GM23338 (cell line): ENCODE results near the gene ALDH1A2. TPM values are rescaled to one million over a fixed set of nuclear protein-coding genes. Genes with fewer than 3 reads are reported as not detected.

ENCODE experiments used
- ATAC-seq: fragments of 200-7000 bp; cut with Tn5 transposase; 3 replicates; pipeline ENCODE4 v1.9.1; 2020
- DNase-seq: peaks from one replicate; pipeline ENCODE4 v3.0.0-alpha.2; 2015; ENCODE audit warnings: low spot score
- H2AFZ ChIP-seq: fragments of 200-600 bp; sonication (generic); 2 replicates; pipeline ENCODE4 v1.8.0; 2016; ENCODE audit warnings: antibody characterized with exemption, mild to moderate bottlenecking, moderate library complexity
- H3F3A ChIP-seq: fragments of 200-600 bp; sonication (generic); replicated peaks from 2 replicates; pipeline ENCODE4 v1.8.0; 2017; ENCODE audit warnings: antibody characterized with exemption, mixed run types, low read depth
- H3K27ac ChIP-seq: fragments of 200-600 bp; sonication (generic); 2 replicates; pipeline ENCODE4 v1.6.1; 2016; ENCODE audit warnings: low read depth
- H3K27me3 ChIP-seq: fragments of 200-600 bp; sonication (generic); 2 replicates; pipeline ENCODE4 v1.8.0; 2016; ENCODE audit warnings: mild to moderate bottlenecking, mixed run types, moderate library complexity; ENCODE audit not compliant: insufficient read depth
- H3K36me3 ChIP-seq: fragments of 200-600 bp; sonication (generic); 2 replicates; pipeline ENCODE4 v1.8.0; 2016; ENCODE audit warnings: mild to moderate bottlenecking; ENCODE audit not compliant: insufficient read depth
- H3K4me1 ChIP-seq: fragments of 200-600 bp; sonication (generic); 2 replicates; pipeline ENCODE4 v1.8.0; 2016; ENCODE audit warnings: mild to moderate bottlenecking, moderate library complexity; ENCODE audit not compliant: insufficient read depth
- H3K4me2 ChIP-seq: fragments of 200-600 bp; sonication (generic); 2 replicates; pipeline ENCODE4 v1.7.1; 2017; ENCODE audit warnings: mixed run types
- H3K4me3 ChIP-seq: fragments of 200-600 bp; sonication (generic); 2 replicates; pipeline ENCODE4 v1.6.1; 2016; ENCODE audit warnings: mixed run types
- H3K79me2 ChIP-seq: fragments of 200-600 bp; sonication (generic); replicated peaks from 2 replicates; pipeline ENCODE4 v1.8.0; 2017; ENCODE audit warnings: mild to moderate bottlenecking; ENCODE audit not compliant: insufficient read depth
- H3K9me2 ChIP-seq: fragments of 200-600 bp; sonication (generic); 2 replicates; pipeline ENCODE4 v1.8.0; 2017; ENCODE audit not compliant: insufficient read depth
- H4K20me1 ChIP-seq: fragments of 200-600 bp; sonication (generic); replicated peaks from 2 replicates; pipeline ENCODE4 v1.8.0; 2017; ENCODE audit warnings: mild to moderate bottlenecking; ENCODE audit not compliant: insufficient read depth
- H3K27ac Mint-ChIP-seq: 2 replicates; pipeline ENCODE4 v1.8.0; 2020; ENCODE audit warnings: inconsistent platforms, mild to moderate bottlenecking, moderate library complexity, mixed read lengths
- H3K27me3 Mint-ChIP-seq: 3 replicates; pipeline ENCODE4 v1.8.0; 2022; ENCODE audit warnings: low read depth, mild to moderate bottlenecking, moderate library complexity, mixed read lengths, inconsistent platforms; ENCODE audit not compliant: insufficient read depth, poor library complexity
- H3K36me3 Mint-ChIP-seq: 3 replicates; pipeline ENCODE4 v1.8.0; 2021; ENCODE audit warnings: low read depth, mild to moderate bottlenecking, inconsistent platforms, moderate library complexity, mixed read lengths
- H3K4me1 Mint-ChIP-seq: 3 replicates; pipeline ENCODE4 v1.8.0; 2020; ENCODE audit warnings: mild to moderate bottlenecking, inconsistent platforms, mixed read lengths
- H3K4me3 Mint-ChIP-seq: 3 replicates; pipeline ENCODE4 v1.8.0; 2021; ENCODE audit warnings: moderate library complexity, mild to moderate bottlenecking, inconsistent platforms, mixed read lengths
- H3K9me3 Mint-ChIP-seq: 3 replicates; pipeline ENCODE4 v1.8.0; 2020; ENCODE audit warnings: moderate library complexity, mild to moderate bottlenecking, inconsistent platforms, mixed read lengths
- EZH2 ChIP-seq: fragments of 200-600 bp; sonication (generic); IDR thresholded peaks from one replicate; pipeline ENCODE4 v1.8.0; 2017; ENCODE audit warnings: antibody characterized with exemption, mild to moderate bottlenecking, low read depth; ENCODE audit not compliant: unreplicated experiment
- EZH2phosphoT487 ChIP-seq: fragments of 200-600 bp; sonication (generic); IDR thresholded peaks from one replicate; pipeline ENCODE4 v1.8.1; 2018; ENCODE audit warnings: antibody characterized with exemption; ENCODE audit not compliant: unreplicated experiment
- STAT1 ChIP-seq: IDR thresholded peaks from one replicate; pipeline ENCODE4 v1.6.1; 2016; ENCODE audit warnings: antibody characterized with exemption; ENCODE audit not compliant: unreplicated experiment
- ZNF114 ChIP-seq: fragments of 250-450 bp; sonication (Bioruptor Pico); IDR thresholded peaks from 2 replicates; pipeline ENCODE4 v1.5.0; 2020; ENCODE audit warnings: mild to moderate bottlenecking, moderate library complexity
- ZNF331 ChIP-seq: fragments of 250-450 bp; sonication (Bioruptor Pico); IDR thresholded peaks from 2 replicates; pipeline ENCODE4 v1.5.0; 2020; ENCODE audit warnings: low read depth, mild to moderate bottlenecking, moderate library complexity
- polyA plus RNA-seq: library from polyadenylated mRNA; unstranded; fragments of >200 nt; fragmentation: Nextera tagmentation; extraction: Ambion mirVana; gene quantifications from 2 replicates; pipeline ENCODE4 v1.2.1, GENCODE V29; 2016
- total RNA-seq: library from RNA; depleted of rRNA; stranded (reverse); fragments of >200 nt; shearing (Covaris generic); gene quantifications from 2 replicates; pipeline ENCODE4 v1.2.3, GENCODE V29; 2014
- TF ChIP-seq, protein P1 (sequence below), 2 experiments: fragments of 200-600 bp in 1 of 2; sonication (generic) in 1 of 2; conservative IDR thresholded peaks; 2 replicates each; pipeline versions ENCODE4 v1.5.1 to v1.6.1; 2016 to 2017; ENCODE audit warnings: antibody characterized with exemption in 2 of 2, low read depth in 2 of 2, mild to moderate bottlenecking in 2 of 2, moderate library complexity in 1 of 2
- TF ChIP-seq, protein P2 (sequence below): IDR thresholded peaks from one replicate; pipeline ENCODE4 v1.6.1; 2018; ENCODE audit warnings: antibody characterized with exemption; ENCODE audit not compliant: unreplicated experiment

Gene ALDH1A2
- total and polyA plus RNA-seq, 2 experiments from 2014 or later, result 0.80 TPM; not detected in 1

DNA sequence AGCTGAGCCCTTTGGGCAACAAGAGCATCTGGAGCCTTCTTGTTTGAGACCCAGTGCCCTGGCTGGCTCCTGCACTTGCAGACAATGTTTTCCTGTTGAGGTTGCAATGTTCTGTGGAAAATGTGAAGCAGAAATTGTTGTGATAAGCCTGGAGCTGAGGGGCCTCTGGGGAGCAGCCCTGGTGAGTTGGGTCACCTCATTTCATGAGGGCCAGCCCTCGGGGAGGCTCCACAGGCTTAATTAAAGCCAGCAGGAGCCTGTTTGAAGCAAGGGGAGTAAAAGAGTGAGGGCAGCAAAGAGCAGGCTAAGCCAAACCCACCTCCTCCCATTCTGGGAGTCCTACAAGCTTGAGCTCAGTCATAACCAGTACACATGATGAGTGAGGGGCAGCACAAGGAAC is 154.3 kb downstream of the ALDH1A2 start:
- Histone ChIP-seq H2AFZ (no peak overlapping the region), H3K4me2 (no peak overlapping the region), H3K4me1 (no peaks in the 10 kb centered on the region), H3K27me3 (no peaks in the 10 kb centered on the region), H3F3A (no peaks in the 10 kb centered on the region), H4K20me1 (no peaks in the 10 kb centered on the region), H3K27ac (no peak overlapping the region), H3K79me2 (no peaks in the 10 kb centered on the region), H3K9me2 (peaks cover 8% of the 10 kb centered on the region; the same call in 1 of the 2 replicates), H3K36me3 (no peaks in the 10 kb centered on the region), H3K4me3 (no peak overlapping the region)
- DNase-seq (no peak), ATAC-seq (no peak)
- TF ChIP-seq, protein P1, sequence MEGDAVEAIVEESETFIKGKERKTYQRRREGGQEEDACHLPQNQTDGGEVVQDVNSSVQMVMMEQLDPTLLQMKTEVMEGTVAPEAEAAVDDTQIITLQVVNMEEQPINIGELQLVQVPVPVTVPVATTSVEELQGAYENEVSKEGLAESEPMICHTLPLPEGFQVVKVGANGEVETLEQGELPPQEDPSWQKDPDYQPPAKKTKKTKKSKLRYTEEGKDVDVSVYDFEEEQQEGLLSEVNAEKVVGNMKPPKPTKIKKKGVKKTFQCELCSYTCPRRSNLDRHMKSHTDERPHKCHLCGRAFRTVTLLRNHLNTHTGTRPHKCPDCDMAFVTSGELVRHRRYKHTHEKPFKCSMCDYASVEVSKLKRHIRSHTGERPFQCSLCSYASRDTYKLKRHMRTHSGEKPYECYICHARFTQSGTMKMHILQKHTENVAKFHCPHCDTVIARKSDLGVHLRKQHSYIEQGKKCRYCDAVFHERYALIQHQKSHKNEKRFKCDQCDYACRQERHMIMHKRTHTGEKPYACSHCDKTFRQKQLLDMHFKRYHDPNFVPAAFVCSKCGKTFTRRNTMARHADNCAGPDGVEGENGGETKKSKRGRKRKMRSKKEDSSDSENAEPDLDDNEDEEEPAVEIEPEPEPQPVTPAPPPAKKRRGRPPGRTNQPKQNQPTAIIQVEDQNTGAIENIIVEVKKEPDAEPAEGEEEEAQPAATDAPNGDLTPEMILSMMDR (conservative IDR thresholded peaks at IDR 0.05; ENCODE audit: low read depth in 2 of 2), result 0 out of 4 replicates have a peak, but pooled peaks of 1 of the 2 experiments have one; percentile 9
- TF ChIP-seq EZH2, result no peak
- Mint-ChIP-seq H3K4me1 (no peaks in the 10 kb centered on the region), H3K27ac (no peak overlapping the region), H3K9me3 (no peaks in the 10 kb centered on the region), H3K4me3 (no peak overlapping the region), H3K36me3 (no peaks in the 10 kb centered on the region), H3K27me3 (peaks cover 2% of the 10 kb centered on the region)

DNA sequence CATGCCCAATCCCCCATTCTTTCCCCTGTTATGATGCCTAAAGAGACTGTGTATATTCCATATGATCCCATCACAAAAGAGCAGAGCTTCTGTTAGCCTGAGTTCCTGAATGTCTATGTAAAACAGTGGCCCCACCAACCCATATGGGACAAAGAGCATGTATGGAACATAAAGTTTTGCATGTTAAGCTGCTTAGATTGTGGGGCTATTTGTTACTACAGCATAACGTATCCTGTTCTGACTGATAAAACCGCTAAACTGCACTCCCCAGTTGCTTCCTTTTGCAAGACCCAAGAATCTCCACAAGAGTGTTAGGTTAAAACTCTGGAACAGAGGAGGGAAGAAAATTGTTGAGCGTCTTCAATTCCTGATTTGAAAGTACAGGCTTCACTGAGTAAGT is 154.8 kb downstream of the ALDH1A2 start:
- Mint-ChIP-seq H3K36me3 (no peaks in the 10 kb centered on the region), H3K27me3 (peaks cover 2% of the 10 kb centered on the region), H3K4me1 (no peaks in the 10 kb centered on the region), H3K27ac (no peak overlapping the region), H3K4me3 (no peak overlapping the region), H3K9me3 (no peaks in the 10 kb centered on the region)
- H3K9me2 ChIP-seq, result peaks cover 8% of the 10 kb centered on the region; the same call in 1 of the 2 replicates
- H3K4me3 ChIP-seq, result no peak overlapping the region
- no peak overlapping the region for H3K27ac ChIP-seq
- no peaks in the 10 kb centered on the region for H3K4me1 ChIP-seq
- H4K20me1 ChIP-seq, result no peaks in the 10 kb centered on the region
- DNase-seq (no peak), ATAC-seq (no peak)
- no peaks in the 10 kb centered on the region for H3K79me2 ChIP-seq
- H3K36me3 ChIP-seq, result no peaks in the 10 kb centered on the region
- H2AFZ ChIP-seq, result no peak overlapping the region
- no peaks in the 10 kb centered on the region for H3F3A ChIP-seq
- H3K4me2 ChIP-seq, result no peak overlapping the region
- TF ChIP-seq ZNF331 (CRISPR knock-in tag) (no peak), EZH2phosphoT487 (no peak), STAT1 (no peak), ZNF114 (no peak)
- TF ChIP-seq, protein P2, sequence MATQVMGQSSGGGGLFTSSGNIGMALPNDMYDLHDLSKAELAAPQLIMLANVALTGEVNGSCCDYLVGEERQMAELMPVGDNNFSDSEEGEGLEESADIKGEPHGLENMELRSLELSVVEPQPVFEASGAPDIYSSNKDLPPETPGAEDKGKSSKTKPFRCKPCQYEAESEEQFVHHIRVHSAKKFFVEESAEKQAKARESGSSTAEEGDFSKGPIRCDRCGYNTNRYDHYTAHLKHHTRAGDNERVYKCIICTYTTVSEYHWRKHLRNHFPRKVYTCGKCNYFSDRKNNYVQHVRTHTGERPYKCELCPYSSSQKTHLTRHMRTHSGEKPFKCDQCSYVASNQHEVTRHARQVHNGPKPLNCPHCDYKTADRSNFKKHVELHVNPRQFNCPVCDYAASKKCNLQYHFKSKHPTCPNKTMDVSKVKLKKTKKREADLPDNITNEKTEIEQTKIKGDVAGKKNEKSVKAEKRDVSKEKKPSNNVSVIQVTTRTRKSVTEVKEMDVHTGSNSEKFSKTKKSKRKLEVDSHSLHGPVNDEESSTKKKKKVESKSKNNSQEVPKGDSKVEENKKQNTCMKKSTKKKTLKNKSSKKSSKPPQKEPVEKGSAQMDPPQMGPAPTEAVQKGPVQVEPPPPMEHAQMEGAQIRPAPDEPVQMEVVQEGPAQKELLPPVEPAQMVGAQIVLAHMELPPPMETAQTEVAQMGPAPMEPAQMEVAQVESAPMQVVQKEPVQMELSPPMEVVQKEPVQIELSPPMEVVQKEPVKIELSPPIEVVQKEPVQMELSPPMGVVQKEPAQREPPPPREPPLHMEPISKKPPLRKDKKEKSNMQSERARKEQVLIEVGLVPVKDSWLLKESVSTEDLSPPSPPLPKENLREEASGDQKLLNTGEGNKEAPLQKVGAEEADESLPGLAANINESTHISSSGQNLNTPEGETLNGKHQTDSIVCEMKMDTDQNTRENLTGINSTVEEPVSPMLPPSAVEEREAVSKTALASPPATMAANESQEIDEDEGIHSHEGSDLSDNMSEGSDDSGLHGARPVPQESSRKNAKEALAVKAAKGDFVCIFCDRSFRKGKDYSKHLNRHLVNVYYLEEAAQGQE, result no peak
- H3K27me3 ChIP-seq, result no peaks in the 10 kb centered on the region
